Stimulated activated naive CD8-positive, alpha-beta T cell treated with anti-CD3 and anti-CD28 coated beads, Interleukin-15, Interleukin-2, amounts not matched to agents 100 U/mL and 50 U/mL, for 24 hours (primary cell): ENCODE results near the gene ASPN.

ENCODE experiments used
- ATAC-seq: fragments of 150-1000 bp; cut with Tn5 transposase; one replicate; pipeline ENCODE4 v1.10.0; 2021
- DNase-seq: peaks from one replicate; pipeline ENCODE4 v3.0.0; 2021

The ASPN gene

DNA sequence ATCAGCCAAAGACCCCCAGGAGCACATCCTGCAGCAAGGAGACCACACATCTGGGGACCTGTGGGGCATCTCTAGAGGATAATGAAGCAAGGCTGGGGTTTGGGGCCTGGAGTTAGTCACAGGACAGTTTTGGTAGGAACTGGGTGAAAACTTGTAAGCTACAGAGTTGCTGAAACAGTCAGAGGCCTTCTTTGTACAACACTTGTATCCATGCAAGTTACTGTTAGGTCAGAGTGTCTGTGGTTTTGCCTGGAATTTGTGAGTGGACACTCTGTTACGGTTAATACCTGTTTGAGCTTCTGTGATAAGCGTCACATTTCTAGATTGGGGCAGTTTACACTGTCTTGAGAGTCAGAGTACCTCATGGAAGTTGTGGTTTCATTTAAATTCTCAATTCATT lies 22.6 kb upstream of the ASPN start:
- DNase-seq (no peak), ATAC-seq (no peak)

DNA sequence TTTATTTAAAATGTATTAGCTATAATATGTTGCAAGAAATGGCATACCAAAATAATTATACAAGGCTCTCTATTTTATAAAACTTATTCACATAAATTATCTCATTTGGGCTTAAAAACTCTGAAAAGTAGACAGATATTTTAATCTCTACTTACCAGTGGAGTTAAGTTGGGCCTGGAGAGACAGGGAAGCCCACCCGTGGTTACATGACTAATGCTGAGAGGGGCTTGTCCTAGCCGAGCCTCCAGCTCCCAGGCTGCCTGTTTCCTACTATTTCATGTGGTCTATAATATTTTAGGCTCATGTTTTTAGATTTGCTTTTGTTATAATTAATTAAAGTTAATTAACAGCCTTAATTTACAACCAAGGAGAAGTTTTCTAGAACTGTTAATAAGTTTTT lies 20.9 kb upstream of the ASPN start:
- DNase-seq (no peak), ATAC-seq (no peak)

DNA sequence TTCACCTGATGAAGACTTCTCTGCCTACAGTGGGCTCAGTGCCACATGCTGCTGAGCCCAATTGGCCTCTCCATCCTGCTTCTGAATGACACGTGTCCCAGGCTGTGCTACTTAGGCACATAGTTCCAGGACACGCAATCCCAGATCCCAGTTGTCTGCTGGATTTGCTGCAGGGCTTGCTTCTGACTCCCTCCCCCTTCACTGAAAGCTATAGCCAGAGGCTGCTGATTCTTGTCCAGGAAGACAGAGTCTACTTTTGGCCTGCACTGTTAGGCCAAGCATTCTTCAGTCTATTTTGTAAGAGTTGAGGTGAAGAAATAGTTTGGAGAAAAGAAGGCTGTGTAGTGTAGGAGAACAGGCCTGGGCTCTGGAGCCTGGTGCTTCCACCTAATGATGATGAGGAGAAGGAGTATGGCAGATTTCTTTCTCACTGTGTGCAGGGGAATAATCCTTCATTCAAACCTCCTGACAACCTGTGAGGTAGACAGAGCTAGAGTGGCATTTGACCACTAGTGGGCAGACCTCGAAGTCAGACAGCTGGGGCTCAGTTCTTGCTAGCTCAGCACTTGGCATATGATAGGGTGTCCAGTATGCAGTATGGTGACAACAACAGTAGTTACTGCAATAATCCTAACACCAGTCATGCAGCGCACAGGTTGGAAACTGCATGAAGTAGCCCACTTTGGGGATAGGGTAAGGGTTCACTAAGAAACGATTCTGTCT lies 19.5 kb upstream of the ASPN start:
- ATAC-seq (peak; percentile 49), DNase-seq (peak; percentile 13)

DNA sequence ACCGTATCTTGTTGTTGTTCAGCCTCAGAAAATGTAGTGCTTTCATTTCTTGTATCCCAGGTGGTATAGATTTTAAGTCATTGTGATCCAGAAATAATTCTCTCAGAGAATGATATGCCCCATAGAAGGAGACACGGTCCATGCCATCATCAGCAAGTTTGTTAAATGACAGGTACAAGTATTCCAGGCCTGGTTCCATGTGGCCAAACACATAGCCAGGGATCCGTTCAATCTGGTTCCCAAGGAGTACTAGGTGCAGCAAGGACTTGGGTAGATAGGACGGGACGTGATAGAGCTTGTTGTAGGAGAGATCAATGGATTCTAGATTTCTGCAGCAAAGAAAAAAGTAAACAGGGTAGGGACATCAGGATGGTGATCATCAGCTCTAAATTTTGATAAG lies 18.4 kb upstream of the ASPN start:
- no peak for DNase-seq
- ATAC-seq = no peak

DNA sequence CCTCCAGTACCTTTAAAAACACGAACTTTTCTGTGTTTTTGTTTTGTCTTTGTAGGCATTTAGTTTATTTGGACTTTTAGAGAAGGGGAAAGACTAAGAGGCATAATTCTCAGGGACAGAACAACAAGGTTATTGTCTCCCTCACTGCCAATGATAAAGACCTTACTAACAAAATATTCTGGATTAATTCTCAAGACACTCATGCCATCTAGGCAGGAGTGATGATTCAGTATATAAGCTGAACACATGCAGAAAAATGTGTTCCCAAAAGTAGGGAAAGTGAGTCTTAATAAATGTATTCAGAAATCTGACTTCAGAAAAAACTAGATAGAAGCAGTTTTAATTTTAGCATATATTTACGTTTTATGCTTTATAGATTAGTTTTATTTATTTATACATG lies 17.4 kb upstream of the ASPN start:
- ATAC-seq = no peak
- DNase-seq = no peak

DNA sequence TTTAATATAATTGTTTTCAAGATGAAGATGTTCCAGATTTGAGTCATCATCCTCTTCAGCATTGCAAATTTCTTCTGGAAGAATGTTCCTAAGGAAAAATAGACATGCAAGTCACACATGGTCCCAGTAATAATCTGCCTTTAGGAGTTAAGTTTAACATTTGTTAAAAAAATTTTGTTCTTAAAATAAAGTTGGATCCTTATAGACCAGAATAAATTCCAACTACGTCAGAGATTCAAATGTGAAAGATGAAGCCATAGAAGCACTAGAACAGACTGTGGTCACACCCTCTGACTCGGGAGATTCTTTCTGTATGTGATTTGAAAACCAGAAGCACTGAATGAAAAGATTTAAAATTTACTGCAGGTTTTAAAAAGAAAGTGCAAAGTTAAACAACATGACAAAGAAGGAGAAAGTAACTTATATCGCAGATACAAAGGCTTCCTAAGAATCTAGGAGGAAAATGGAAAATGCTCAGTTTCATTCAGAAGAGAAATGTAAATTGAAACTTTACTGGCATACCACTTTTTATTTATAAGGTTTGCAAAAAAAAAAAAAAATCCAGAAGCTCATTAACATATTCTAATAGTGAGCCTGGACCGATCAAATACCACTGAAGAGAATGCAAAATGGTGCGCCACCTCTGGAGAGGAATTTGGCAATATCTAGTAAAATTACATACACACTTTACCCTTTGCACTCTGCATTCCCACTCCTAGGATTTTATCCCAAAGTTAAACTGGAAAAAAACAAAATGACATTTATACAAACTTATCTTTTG lies 14.3 kb upstream of the ASPN start:
- no peak for ATAC-seq

DNA sequence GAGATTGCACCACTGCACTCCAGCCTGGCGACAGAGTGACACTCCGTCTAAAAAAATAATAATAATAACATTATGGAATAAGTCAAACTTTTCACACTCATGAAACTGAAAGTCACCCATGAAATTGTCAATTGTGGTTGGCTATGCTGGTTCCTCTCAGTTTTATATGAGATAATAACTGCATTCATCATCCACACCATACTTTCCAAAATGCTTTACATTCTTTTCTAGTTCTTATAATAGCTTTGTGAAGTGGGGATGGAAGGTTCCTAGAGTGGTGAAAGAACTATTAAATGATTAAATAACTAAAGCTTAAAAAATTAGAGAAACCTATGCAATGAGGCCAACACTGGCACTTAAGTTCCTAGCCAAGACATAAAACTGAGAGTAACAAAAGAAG lies 12.6 kb upstream of the ASPN start:
- no peak for DNase-seq
- ATAC-seq = no peak

More for the DNA sequence above, 14.3 kb upstream of the ASPN start:
- DNase-seq = no peak

DNA sequence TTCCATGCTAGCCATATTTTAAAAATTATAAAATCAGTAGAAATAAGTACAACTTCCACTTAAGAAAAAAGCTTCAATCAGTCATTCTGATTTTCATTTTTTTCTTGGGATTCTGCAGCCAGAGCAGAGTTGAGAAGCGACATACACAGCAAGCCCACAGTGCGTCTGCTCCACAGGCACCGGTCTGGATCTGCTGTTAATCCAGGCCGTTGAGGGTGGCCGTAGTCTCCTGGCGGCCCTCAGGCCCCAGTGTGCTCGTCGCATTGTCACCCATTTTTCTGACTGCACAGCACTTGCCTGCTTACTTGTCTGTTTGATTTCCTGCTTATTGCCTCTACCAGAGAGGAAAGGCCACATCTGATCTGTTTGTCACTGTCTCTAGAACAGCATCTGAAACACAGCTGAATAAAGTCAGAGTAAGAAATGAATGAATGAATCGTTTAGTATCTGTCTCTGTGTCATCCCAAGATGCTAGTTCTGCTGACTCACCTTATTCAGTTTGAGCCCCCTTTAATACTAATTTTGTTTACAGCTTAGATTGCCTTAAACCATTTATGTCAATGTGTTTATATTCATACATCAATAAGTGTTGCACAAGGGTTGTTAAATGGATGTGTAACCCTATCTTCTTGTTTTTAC lies 11.6 kb upstream of the ASPN start:
- ATAC-seq (no peak), DNase-seq (no peak)

DNA sequence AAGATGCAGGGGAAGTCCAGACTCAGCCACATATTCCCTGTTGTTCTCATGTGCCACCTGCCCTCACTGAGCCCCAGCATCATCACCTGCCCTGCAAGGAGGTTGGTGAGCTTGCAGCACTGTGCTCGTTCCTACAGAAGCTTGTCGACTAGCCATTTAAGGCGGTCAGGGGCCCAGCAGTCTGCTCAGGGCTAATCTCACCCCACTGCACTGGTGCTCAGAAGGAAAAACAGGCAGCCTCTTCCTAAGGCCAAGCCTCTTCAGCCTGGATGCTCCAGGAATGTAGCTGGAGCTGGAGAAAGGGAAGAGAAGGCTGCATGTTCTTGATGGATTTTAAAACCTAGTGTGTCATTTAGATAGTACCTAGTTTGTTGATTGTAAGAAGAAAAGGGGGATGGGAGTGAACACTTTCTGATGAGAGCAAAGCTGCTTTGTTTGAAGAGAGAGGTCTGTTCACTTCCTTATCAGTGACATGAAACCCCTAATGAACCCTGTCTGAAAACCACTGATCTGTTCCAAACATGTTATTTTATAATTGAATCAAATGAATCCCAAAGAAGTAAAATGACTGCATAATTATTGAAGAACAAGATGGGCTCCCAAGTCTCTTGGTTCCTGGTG lies 10.6 kb upstream of the ASPN start:
- ATAC-seq = no peak
- no peak for DNase-seq

DNA sequence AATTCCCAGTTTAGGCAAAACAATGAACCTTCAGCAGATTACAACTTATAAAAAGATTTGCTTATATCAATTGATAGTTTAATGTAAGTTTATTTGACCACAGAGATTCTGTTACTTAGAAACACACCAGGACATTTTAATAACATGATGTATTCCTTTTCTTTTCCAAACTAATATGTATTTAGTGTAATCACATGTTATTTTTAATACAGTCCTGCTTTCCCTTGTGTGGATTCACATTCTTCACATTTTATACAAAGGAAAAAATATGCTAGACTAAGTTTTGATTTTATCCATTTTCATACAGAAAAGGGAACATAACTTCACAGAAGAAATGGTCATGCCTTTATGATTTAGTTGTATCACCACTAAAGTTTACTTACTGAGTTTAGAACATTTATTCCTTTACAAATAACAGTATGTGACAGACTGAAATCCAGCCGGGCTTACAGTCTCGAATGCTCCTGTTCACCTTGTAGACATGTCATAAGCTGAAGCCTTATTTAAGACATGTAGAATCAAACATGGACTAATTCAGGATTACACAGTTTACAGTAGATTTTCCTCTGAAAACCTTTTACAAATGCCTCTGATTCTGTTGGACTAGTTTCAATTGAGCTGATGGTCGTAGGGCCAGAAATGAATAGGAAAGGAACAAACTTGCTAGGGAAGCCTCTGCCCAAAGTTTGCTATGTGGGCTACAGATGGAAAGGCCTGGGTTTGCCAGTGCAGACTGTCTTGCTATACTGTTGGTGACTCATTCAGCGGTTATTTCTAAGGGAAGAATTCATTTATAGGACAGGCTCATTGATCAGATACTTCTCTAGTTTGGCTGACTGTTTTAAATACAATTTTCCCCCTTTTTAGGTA lies 6.6 kb upstream of the ASPN start:
- DNase-seq = no peak
- ATAC-seq = no peak

DNA sequence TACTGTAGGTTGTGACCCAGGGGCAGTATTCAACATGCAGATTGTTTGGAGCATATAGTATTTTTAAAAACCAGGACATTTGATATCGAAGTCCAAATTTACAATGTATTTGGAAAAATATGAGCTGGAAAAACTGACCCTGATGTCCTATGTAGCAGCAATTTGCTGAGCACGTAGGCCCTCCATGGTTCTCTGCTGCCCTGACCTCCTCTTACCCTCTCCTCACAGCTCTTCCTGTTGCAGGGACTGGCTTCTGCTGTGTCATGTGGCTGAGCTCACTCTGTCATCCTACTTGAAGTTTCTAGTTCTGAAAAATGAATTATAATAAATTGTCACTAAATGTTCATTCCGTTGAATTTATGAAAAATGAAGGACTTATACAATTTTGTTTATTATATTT lies 4.1 kb upstream of the ASPN start:
- ATAC-seq (no peak), DNase-seq (no peak)

DNA sequence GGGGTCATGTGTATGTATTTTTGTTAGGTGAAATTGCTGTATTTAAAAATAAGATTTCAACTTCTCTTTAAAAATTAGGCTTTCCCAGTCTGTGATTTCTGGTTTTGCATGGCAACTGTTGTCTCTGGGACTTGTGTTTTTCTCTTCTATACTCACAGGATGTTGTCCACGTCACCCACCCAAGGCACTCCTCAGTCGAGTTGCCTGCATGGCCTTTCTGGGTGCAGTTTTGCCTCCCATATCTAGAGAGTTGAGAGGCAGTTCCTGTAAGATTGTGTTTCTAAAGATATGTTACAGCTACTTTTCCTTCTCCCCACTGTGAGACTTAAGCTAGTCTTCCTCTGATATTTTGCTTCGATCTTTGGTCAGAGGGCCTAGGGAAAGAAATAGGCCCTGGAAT lies 2.3 kb upstream of the ASPN start:
- no peak for ATAC-seq
- no peak for DNase-seq

DNA sequence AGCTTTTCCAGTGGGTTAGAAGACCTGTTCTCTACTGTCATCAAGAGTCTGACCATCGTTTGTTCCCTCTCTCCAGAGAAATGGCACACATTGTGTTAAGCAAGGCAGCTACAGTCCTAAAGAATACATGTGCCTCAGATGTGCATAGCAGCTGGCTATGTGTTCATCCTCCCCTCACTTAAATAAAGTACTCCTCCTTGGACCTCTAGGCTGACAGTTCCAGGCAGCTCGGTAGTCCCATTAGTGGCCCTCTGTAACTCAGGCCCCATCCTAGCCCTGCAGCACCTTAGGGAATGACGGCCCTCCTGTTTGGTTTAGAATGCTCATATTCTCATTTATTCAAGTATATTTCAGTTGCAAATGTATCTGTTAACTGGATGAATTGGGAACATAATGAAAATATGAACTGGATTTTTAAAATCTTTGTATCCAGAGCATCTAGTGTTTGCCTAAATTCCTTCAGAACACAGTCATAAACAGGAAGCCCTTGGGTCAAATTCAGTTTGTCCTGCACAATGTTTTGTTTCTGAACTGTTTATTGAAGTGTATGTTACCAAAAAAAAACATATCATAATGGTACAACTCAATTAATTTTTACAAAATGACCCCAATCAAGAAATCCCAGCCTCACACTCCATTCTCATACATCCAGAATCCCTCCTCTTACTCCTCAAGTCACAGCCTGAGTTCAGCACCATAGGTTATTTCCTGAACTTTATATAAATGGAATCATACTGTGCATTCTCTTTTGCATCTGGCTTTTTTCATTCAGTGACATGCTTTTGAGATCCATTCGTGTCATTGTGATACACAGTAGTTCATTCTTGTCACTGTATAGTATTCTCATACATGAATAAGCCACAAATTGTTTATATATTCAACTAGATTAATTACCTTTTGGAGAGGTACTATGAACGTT lies 1.6 kb upstream of the ASPN start:
- ATAC-seq = no peak
- no peak for DNase-seq

DNA sequence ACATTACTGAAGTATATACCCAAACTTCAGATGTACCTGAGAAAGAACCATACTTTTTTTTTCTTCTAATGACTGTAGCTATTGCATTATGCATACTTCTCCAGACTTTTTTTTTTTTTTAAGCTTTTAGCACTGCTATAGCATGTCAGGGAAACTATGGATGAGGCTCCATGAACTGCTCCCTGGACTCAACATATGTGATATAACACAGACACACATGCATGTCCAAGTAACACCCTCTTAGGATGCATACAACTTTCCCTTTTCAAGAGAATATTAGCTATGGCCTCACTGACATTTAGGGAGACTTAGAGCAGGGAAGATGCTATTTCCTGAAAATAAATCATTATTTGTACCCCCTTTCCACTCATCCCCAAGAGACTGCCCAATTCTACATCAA lies 499 bp upstream of the ASPN start:
- DNase-seq = no peak
- no peak for ATAC-seq

DNA sequence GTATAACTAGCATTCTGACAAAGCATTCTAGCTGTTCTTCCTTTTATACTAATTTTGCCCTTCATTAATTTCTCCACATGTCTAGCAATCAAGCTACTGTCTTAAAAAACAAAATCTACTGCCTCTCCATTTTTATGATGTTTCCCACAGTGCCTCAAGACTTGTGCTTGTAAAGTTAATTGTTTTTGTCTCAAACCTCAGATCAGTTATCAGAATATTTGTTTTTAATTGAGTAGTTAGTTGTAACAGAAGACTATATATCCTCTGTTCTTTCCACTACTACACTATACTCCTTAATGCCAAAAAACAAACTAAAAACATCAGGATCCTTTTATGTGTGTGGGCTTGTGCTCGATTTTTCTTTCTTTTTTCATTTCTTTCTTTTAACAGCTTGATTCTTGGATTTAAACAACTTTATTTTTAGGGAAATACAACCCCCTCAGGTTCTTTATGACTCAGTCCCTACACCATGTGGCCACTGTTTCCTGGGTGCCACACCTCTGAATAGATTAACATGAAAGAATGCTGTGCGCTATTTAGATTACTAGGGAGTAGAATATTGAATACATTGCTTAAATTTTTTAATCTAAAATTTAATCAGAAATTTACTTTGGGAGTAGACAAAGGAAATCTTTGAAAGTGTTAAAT lies 1.2 kb downstream of the ASPN start:
- no peak for ATAC-seq
- no peak for DNase-seq

DNA sequence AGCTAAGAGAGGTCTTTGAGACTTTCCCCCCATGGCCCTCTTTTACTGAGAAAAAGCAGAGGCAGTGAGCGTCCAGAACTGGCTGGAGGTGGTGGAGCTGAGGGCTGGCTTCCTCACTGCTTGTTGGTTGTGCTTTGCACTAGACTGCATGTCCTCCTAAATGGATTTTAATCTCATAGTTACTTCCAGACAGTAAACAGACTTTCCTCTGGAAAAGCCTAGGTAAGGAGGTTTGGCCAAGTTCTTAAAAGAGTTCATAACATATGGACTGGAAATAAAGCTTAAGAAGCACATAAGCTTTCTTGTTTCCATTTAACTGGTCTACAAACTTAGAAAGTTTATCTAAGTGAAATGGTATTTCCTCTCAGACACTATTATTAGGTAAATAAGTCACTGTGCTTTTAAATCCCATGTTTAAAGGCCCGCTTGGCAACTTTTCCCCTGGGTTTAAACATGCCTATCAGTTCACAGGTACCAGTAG lies 2.0 kb downstream of the ASPN start:
- DNase-seq (no peak), ATAC-seq (no peak)

DNA sequence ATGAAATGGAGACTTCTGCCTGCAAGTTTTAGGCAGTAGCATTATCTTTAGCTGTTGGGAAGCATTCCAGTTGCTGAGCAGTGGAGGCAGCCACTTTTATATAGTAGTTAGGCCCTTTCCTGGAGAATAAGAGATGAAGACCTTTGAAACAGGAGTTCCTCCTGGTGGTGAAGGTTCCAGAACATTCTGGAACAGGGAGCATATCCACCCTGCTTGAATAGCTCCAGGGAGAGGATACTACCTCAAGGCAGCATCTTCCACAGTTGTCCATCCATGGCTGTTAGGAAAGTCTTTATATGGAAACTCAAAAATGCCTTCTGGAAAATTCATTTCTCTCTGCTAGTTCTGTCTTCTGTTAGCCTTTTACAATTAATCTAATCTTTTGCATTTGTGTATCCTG lies 3.0 kb downstream of the ASPN start:
- DNase-seq (no peak), ATAC-seq (no peak)

DNA sequence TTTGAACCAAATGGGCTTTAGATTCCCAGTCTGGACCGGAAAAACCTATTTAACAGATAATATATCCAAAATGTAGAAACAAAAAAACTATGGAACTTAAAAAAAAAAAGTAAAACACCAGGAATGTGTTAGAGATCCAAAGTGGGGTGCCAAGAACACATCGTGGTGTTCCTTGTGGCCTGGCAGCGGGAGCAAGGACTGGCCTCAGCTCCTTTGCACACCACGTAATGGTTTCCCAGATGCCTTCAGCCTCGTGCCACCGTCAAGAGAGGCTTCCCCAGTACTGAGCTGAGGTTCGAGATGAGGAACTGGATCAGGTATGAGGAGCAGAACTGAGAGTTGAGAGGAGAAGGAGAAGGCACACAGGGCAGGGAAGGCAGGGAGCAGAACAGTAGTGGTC lies 3.5 kb downstream of the ASPN start:
- ATAC-seq = no peak
- no peak for DNase-seq

DNA sequence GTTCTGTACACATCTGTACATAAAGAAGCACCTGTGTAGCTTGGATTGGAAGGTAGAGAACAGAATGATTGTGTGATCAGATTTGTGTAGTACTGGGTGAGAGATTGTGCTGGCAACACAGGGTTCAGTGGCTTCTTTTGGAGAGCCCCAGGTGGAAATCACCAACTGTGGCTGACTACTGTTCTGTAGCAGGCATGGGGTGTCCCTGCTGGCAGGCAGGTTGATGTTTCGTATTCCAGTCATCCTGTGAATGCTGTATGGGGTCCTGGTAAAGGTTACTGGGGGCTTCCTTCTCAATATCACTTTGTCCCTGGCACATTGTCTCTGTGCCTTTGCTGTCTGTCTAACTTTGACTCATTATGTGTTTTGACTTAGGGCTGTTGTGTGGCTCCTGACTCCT lies 5.3 kb downstream of the ASPN start:
- no peak for DNase-seq
- ATAC-seq = peak; percentile 72

DNA sequence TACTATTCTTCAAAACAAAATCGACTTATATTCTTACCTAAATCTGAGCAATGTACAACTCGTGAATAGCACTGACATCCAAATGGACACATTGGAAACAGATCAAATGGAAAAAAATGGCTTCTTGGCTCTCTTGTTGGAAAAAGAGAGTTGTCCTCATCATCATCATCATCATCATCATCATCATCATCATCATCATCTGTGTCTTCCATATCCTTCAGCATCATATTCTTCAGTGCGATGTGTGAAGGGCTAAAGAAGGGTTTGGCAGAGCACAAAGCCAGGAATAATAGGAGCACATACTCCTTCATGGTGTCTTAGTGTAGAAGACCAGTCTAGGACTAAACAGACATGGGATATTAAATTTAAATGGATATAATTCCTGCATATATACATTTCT lies 7.7 kb downstream of the ASPN start:
- ATAC-seq (no peak), DNase-seq (no peak)
